Large intestine (tissue), 3 donors: ENCODE measurements around the gene NEIL1. TPM values are rescaled to one million over a fixed set of nuclear protein-coding genes. Genes with fewer than 3 reads are reported as not detected.

ENCODE experiments used
- DNase-seq, 2 donors: peaks; one replicate each; pipeline versions ENCODE4 v3.0.0 to v3.0.0-alpha.2; 2013
- H3K27ac ChIP-seq: one replicate; pipeline ENCODE4 v1.5.1; 2013; ENCODE audit warnings: low read length
- H3K27me3 ChIP-seq: 2 replicates; pipeline ENCODE4 v1.6.1; 2013; ENCODE audit warnings: low read length; ENCODE audit not compliant: control insufficient read depth, insufficient read depth
- H3K36me3 ChIP-seq: 2 replicates; pipeline ENCODE4 v1.6.1; 2013; ENCODE audit warnings: low read length; ENCODE audit not compliant: control insufficient read depth, insufficient read depth
- H3K4me1 ChIP-seq: one replicate; pipeline ENCODE4 v1.6.1; 2013; ENCODE audit warnings: low read length; ENCODE audit not compliant: control insufficient read depth, insufficient read depth
- H3K4me3 ChIP-seq: one replicate; pipeline ENCODE4 v1.5.1; 2013; ENCODE audit warnings: low read length
- H3K9me3 ChIP-seq: one replicate; pipeline ENCODE4 v1.6.1; 2013; ENCODE audit warnings: mild to moderate bottlenecking, low read depth, low read length, moderate library complexity; ENCODE audit not compliant: control insufficient read depth
- WGBS: methylation state at CpG from one replicate; pipeline ENCODE4 v1.1.5; 2013; ENCODE audit warnings: low lambda C conversion rate; ENCODE audit not compliant: insufficient coverage; 5-methylcytosine and 5-hydroxymethylcytosine counted together
- polyA plus RNA-seq: library from polyadenylated mRNA; unstranded; fragments of 120-200 nt; gene quantifications from one replicate; pipeline ENCODE4 v1.2.1, GENCODE V29; 2013

NEIL1 gene
- polyA plus RNA-seq, 1 donor, result 44.5 TPM

- peaks cover 7% of the 10 kb centered on the region for H3K4me1 ChIP-seq
- H3K27me3 ChIP-seq, result no peaks in the 10 kb centered on the region
- no peaks in the 10 kb centered on the region for H3K9me3 ChIP-seq
- peaks cover 85% of the 10 kb centered on the region for H3K36me3 ChIP-seq
- no peak overlapping the region for H3K27ac ChIP-seq
- H3K4me3 ChIP-seq, result no peak overlapping the region
- WGBS, result no CpG with 5 or more reads among the region's 9 CpGs
- DNase-seq, result no peak
Observed at GRCh38 chr15:75363786-75364185, 16.9 kb downstream of the NEIL1 start.

- DNase-seq, result no peak
- H3K4me3 ChIP-seq, result no peak overlapping the region
- H3K4me1 ChIP-seq, result peaks cover 14% of the 10 kb centered on the region
- no peak overlapping the region for H3K27ac ChIP-seq
- H3K9me3 ChIP-seq, result no peaks in the 10 kb centered on the region
- H3K27me3 ChIP-seq, result no peaks in the 10 kb centered on the region
- peaks cover 76% of the 10 kb centered on the region for H3K36me3 ChIP-seq
- WGBS, result no CpG with 5 or more reads among the region's 6 CpGs
Observed at GRCh38 chr15:75364881-75365280, 18.0 kb downstream of the NEIL1 start.

GRCh38 chr15:75366163-75366562 lies 19.3 kb downstream of the NEIL1 start:
- DNase-seq, result no peak
- Histone ChIP-seq H3K36me3 (peaks cover 68% of the 10 kb centered on the region), H3K4me1 (peaks cover 20% of the 10 kb centered on the region), H3K9me3 (no peaks in the 10 kb centered on the region), H3K27me3 (no peaks in the 10 kb centered on the region), H3K27ac (no peak overlapping the region), H3K4me3 (no peak overlapping the region)
- WGBS, result 100% methylated on average over 1 of the region's 3 CpGs

- no peak overlapping the region for H3K27ac ChIP-seq
- no peak overlapping the region for H3K4me3 ChIP-seq
- H3K4me1 ChIP-seq, result peaks cover 20% of the 10 kb centered on the region
- no peaks in the 10 kb centered on the region for H3K9me3 ChIP-seq
- no peaks in the 10 kb centered on the region for H3K27me3 ChIP-seq
- peaks cover 68% of the 10 kb centered on the region for H3K36me3 ChIP-seq
- no peak for DNase-seq
Observed at GRCh38 chr15:75367006-75367405, 20.2 kb downstream of the NEIL1 start.

GRCh38 chr15:75367406-75367912 lies 20.6 kb downstream of the NEIL1 start:
- no peak for DNase-seq
- H3K4me3 ChIP-seq, result peak overlapping the region; percentile 98
- peaks cover 64% of the 10 kb centered on the region for H3K36me3 ChIP-seq
- peak overlapping the region; percentile 100 for H3K27ac ChIP-seq
- no peaks in the 10 kb centered on the region for H3K9me3 ChIP-seq
- H3K4me1 ChIP-seq, result peaks cover 20% of the 10 kb centered on the region
- H3K27me3 ChIP-seq, result no peaks in the 10 kb centered on the region
- WGBS, result no CpG with 5 or more reads among the region's 7 CpGs

GRCh38 chr15:75367913-75368688 lies 21.3 kb downstream of the NEIL1 start, which contains the start of gene MAN2C1:
MAN2C1 (minus strand) TSS chr15:75368607; CDS start chr15:75368583, 24 bp downstream.
- H3K4me3 ChIP-seq, result peak within 1 kb of the TSS; percentile 98
- H3K4me1 ChIP-seq, result peaks cover 20% of the 10 kb centered on the region
- H3K36me3 ChIP-seq, result peaks cover 63% of the 10 kb centered on the region
- no peaks in the 10 kb centered on the region for H3K27me3 ChIP-seq
- DNase-seq, result peak; percentile 98
- no CpG with 5 or more reads among the region's 67 CpGs for WGBS
- H3K27ac ChIP-seq, result peak within 1 kb of the TSS; percentile 100
- no peaks in the 10 kb centered on the region for H3K9me3 ChIP-seq

GRCh38 chr15:75368689-75369239 lies 21.9 kb downstream of the NEIL1 start:
- H3K9me3 ChIP-seq, result no peaks in the 10 kb centered on the region
- peaks cover 20% of the 10 kb centered on the region for H3K4me1 ChIP-seq
- peak overlapping the region; percentile 98 for H3K4me3 ChIP-seq
- peaks cover 65% of the 10 kb centered on the region for H3K36me3 ChIP-seq
- H3K27ac ChIP-seq, result peak overlapping the region; percentile 100
- no CpG with 5 or more reads among the region's 23 CpGs for WGBS
- no peak for DNase-seq
- no peaks in the 10 kb centered on the region for H3K27me3 ChIP-seq

- H3K27ac ChIP-seq, result peak overlapping the region; percentile 100
Observed at GRCh38 chr15:75369897-75370581, 23.2 kb downstream of the NEIL1 start.

GRCh38 chr15:75371486-75371885 lies 24.6 kb downstream of the NEIL1 start:
- Histone ChIP-seq H3K4me1 (peaks cover 20% of the 10 kb centered on the region), H3K36me3 (peaks cover 63% of the 10 kb centered on the region), H3K9me3 (no peaks in the 10 kb centered on the region), H3K27ac (no peak overlapping the region), H3K27me3 (no peaks in the 10 kb centered on the region), H3K4me3 (no peak overlapping the region)
- DNase-seq, result no peak
- WGBS, result no CpG with 5 or more reads among the region's 1 CpG

More at GRCh38 chr15:75369897-75370581, 23.2 kb downstream of the NEIL1 start:
- Histone ChIP-seq H3K9me3 (no peaks in the 10 kb centered on the region), H3K36me3 (peaks cover 65% of the 10 kb centered on the region), H3K4me1 (peaks cover 20% of the 10 kb centered on the region), H3K27me3 (no peaks in the 10 kb centered on the region), H3K4me3 (no peak overlapping the region)
- DNase-seq, result no peak
- no CpG with 5 or more reads among the region's 7 CpGs for WGBS

GRCh38 chr15:75371901-75372688 lies 25.3 kb downstream of the NEIL1 start:
- no peak for DNase-seq
- peaks cover 62% of the 10 kb centered on the region for H3K36me3 ChIP-seq

More at GRCh38 chr15:75371901-75372688, 25.3 kb downstream of the NEIL1 start:
- Histone ChIP-seq H3K4me3 (no peak overlapping the region), H3K27me3 (no peaks in the 10 kb centered on the region), H3K27ac (no peak overlapping the region), H3K4me1 (peaks cover 19% of the 10 kb centered on the region), H3K9me3 (no peaks in the 10 kb centered on the region)
- WGBS, result 100% methylated on average over 3 of the region's 11 CpGs
